HEK293 (cell line): ENCODE data around the gene TICAM1.

ENCODE experiments used
- FEZF1 ChIP-seq: fragments of 450-650 bp; formaldehyde crosslinking; IDR thresholded peaks from 2 replicates; pipeline ENCODE4 v1.5.1; 2016; ENCODE audit warnings: missing biosample characterization, missing genetic modification characterization
- HOXD13 ChIP-seq: sonication (generic); formaldehyde crosslinking; IDR thresholded peaks from 2 replicates; pipeline ENCODE4 v1.8.0; 2022; ENCODE audit warnings: missing genetic modification reagents, borderline replicate concordance
- RBAK ChIP-seq: fragments of 450-650 bp; formaldehyde crosslinking; IDR thresholded peaks from 2 replicates; pipeline ENCODE4 v1.5.1; 2016; ENCODE audit warnings: missing biosample characterization, missing genetic modification characterization
- SCRT1 ChIP-seq: fragments of 450-650 bp; formaldehyde crosslinking; IDR thresholded peaks from 2 replicates; pipeline ENCODE4 v1.5.1; 2016; ENCODE audit warnings: missing biosample characterization, missing genetic modification characterization, borderline replicate concordance
- TCF7L2 ChIP-seq: IDR thresholded peaks from 2 replicates; pipeline ENCODE4 v1.6.1; 2011; ENCODE audit warnings: low read depth, mild to moderate bottlenecking, inconsistent platforms, low read length, moderate library complexity, borderline replicate concordance
- ZBTB26 ChIP-seq: fragments of 450-650 bp; formaldehyde crosslinking; optimal IDR thresholded peaks from 2 replicates; pipeline ENCODE3; 2016; ENCODE audit warnings: missing biosample characterization, mild to moderate bottlenecking, missing genetic modification characterization
- ZBTB44 ChIP-seq: fragments of 450-650 bp; IDR thresholded peaks from 2 replicates; pipeline ENCODE4 v1.5.1; 2018; ENCODE audit warnings: missing biosample characterization, mild to moderate bottlenecking, missing genetic modification characterization
- ZNF148 ChIP-seq: fragments of 450-650 bp; formaldehyde crosslinking; IDR thresholded peaks from 2 replicates; pipeline ENCODE4 v1.5.0; 2017; ENCODE audit warnings: missing biosample characterization, missing genetic modification characterization, borderline replicate concordance
- ZNF26 ChIP-seq: fragments of 450-650 bp; formaldehyde crosslinking; IDR thresholded peaks from 2 replicates; pipeline ENCODE4 v1.5.1; 2016; ENCODE audit warnings: missing biosample characterization, missing genetic modification characterization
- ZNF449 ChIP-seq: fragments of 450-650 bp; formaldehyde crosslinking; IDR thresholded peaks from 2 replicates; pipeline ENCODE4 v1.5.1; 2017; ENCODE audit warnings: missing biosample characterization, mild to moderate bottlenecking, missing genetic modification characterization, moderate library complexity
- ZNF518A ChIP-seq: fragments of 450-650 bp; formaldehyde crosslinking; conservative IDR thresholded peaks from 2 replicates; pipeline ENCODE4 v1.5.1; 2016; ENCODE audit warnings: low read depth, missing biosample characterization, missing genetic modification characterization
- ZNF585B ChIP-seq: fragments of 450-650 bp; formaldehyde crosslinking; IDR thresholded peaks from 2 replicates; pipeline ENCODE4 v1.5.1; 2016; ENCODE audit warnings: missing biosample characterization, missing genetic modification characterization
- ZNF623 ChIP-seq: fragments of 450-650 bp; formaldehyde crosslinking; IDR thresholded peaks from 2 replicates; pipeline ENCODE4 v1.5.1; 2016; ENCODE audit warnings: missing biosample characterization, missing genetic modification characterization
- ZNF626 ChIP-seq: fragments of 450-650 bp; sonication (Bioruptor Pico); formaldehyde crosslinking; IDR thresholded peaks from 2 replicates; pipeline ENCODE4 v1.5.1; 2018; ENCODE audit warnings: missing biosample characterization, missing genetic modification characterization, inconsistent platforms
- ZNF629 ChIP-seq: fragments of 450-650 bp; formaldehyde crosslinking; IDR thresholded peaks from 2 replicates; pipeline ENCODE4 v1.5.1; 2017; ENCODE audit warnings: missing biosample characterization, missing genetic modification characterization

The TICAM1 gene

GRCh38 chr19:4803736-4804695 is 27.5 kb downstream of the TICAM1 start (continued):
- TF ChIP-seq RBAK (tag by site-specific recombination), result no peak
- no peak for TF ChIP-seq SCRT1 (tag by site-specific recombination)
- TF ChIP-seq ZNF585B (tag by site-specific recombination), result no peak
- no peak for TF ChIP-seq FEZF1 (tag by site-specific recombination)
- peak; percentile 11 for TF ChIP-seq ZBTB26 (tag by site-specific recombination)
- no peak for TF ChIP-seq ZNF26 (tag by site-specific recombination)
- no peak for TF ChIP-seq ZNF626 (tag by site-specific recombination)
- TF ChIP-seq ZBTB44 (tag by site-specific recombination), result no peak
- no peak for TF ChIP-seq HOXD13 (CRISPR knock-in tag)
- no peak for TF ChIP-seq ZNF449 (tag by site-specific recombination)
- 0 out of 2 replicates have a peak, but pooled peaks have one; percentile 3 for TF ChIP-seq ZNF623 (tag by site-specific recombination)
- TF ChIP-seq ZNF629 (tag by site-specific recombination), result 0 out of 2 replicates have a peak, but pooled peaks have one; percentile 9
- no peak for TF ChIP-seq TCF7L2
- no peak for TF ChIP-seq ZNF518A
- no peak for TF ChIP-seq ZNF148 (tag by site-specific recombination)
